ENCODE data around the gene RAB11FIP3. TPM values are rescaled to one million over a fixed set of nuclear protein-coding genes. Genes with fewer than 3 reads are reported as not detected.
A peak's percentile ranks its signal among the peaks of the same experiment; 100 is the strongest.

RAB11FIP3 gene
- total RNA-seq, 1 experiment from 2014 or later: 6.5 TPM

GRCh38 chr16:515939-516226 lies 90.4 kb downstream of the RAB11FIP3 start:
- DNase-seq (ENCODE audit: low read depth): no peak

GRCh38 chr16:516301-516700 lies 90.9 kb downstream of the RAB11FIP3 start:
- no peak for DNase-seq (ENCODE audit: low read depth)

GRCh38 chr16:518858-519257 lies 93.4 kb downstream of the RAB11FIP3 start:
- no peak for DNase-seq (ENCODE audit: low read depth)

GRCh38 chr16:519425-519824 lies 94.0 kb downstream of the RAB11FIP3 start:
- DNase-seq (ENCODE audit: low read depth): no peak

- no peak for DNase-seq (ENCODE audit: low read depth)
Observed at GRCh38 chr16:519841-520687, 94.6 kb downstream of the RAB11FIP3 start.

- no peak for DNase-seq (ENCODE audit: low read depth)
Observed at GRCh38 chr16:520847-521246, 95.4 kb downstream of the RAB11FIP3 start.

GRCh38 chr16:521381-522210 lies 96.1 kb downstream of the RAB11FIP3 start:
- no peak for DNase-seq (ENCODE audit: low read depth)

- DNase-seq (ENCODE audit: low read depth): no peak
Observed at GRCh38 chr16:522320-523096, 97.1 kb downstream of the RAB11FIP3 start.

GRCh38 chr16:523097-523741 lies 97.8 kb downstream of the RAB11FIP3 start:
- no peak for DNase-seq (ENCODE audit: low read depth)

GRCh38 chr16:524274-525040 lies 99.0 kb downstream of the RAB11FIP3 start:
- DNase-seq (ENCODE audit: low read depth): no peak

GRCh38 chr16:525123-525519 lies 99.7 kb downstream of the RAB11FIP3 start:
- DNase-seq (ENCODE audit: low read depth): no peak

- DNase-seq (ENCODE audit: low read depth): peak; percentile 89
Observed at GRCh38 chr16:525520-526180, 100.2 kb downstream of the RAB11FIP3 start.

- DNase-seq (ENCODE audit: low read depth): peak; percentile 53
Observed at GRCh38 chr16:526181-527014, 100.9 kb downstream of the RAB11FIP3 start.

- peak; percentile 81 for DNase-seq (ENCODE audit: low read depth)
Observed at GRCh38 chr16:527015-527903, 101.8 kb downstream of the RAB11FIP3 start, which contains the start of gene CAPN15. CAPN15 (plus strand) TSS chr16:527712; CDS start chr16:546839, 19,127 bp downstream.

GRCh38 chr16:528111-529011 lies 102.9 kb downstream of the RAB11FIP3 start:
- peak; percentile 77 for DNase-seq (ENCODE audit: low read depth)

GRCh38 chr16:529012-529575 lies 103.6 kb downstream of the RAB11FIP3 start:
- DNase-seq (ENCODE audit: low read depth): no peak
